LNCaP clone FGC (cell line): ENCODE data around the gene LRRC75B.

Experiments used
- DNase-seq: peaks from one replicate; pipeline ENCODE4 v3.0.0-alpha.2; 2011; ENCODE audit warnings: low read depth
- H3K4me3 ChIP-seq: 2 replicates; pipeline ENCODE4 v1.5.1; 2011; ENCODE audit warnings: mild to moderate bottlenecking, low read depth, low read length, control low read depth
- CTCF ChIP-seq: IDR thresholded peaks from 2 replicates; pipeline ENCODE4 v1.5.1; 2012; ENCODE audit warnings: mild to moderate bottlenecking; ENCODE audit not compliant: control insufficient read depth, insufficient read depth; ENCODE audit errors: extremely low read depth

Gene LRRC75B

DNA sequence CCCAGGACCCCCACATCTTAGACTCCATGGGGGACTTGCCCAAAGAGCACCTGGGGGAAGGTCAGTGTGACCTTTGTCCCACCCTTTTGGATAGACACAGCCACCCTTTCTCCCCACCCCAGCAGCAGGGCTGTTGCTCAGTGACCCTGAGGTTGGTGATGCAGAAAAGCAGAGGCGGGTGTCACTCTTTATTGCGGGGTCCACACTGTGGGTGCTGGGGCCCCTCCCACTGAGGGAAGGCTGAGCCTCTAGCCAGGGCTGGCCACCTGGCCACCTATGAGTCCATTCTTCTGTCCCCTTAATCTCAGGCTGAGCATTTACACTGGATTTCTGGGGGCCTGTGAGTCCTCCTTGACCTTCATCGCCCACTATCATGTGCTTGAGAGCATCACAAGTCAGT is 7.4 kb downstream of the LRRC75B start:
- no peak for DNase-seq

GRCh38 chr22:24584871-24585411 is 7.9 kb downstream of the LRRC75B start:
- no peak for DNase-seq
- no peak overlapping the region for H3K4me3 ChIP-seq
- no peak for TF ChIP-seq CTCF

More for the DNA sequence above, 7.4 kb downstream of the LRRC75B start:
- no peak for TF ChIP-seq CTCF
- H3K4me3 ChIP-seq = no peak overlapping the region

GRCh38 chr22:24584166-24584790 is 8.6 kb downstream of the LRRC75B start:
- no peak for TF ChIP-seq CTCF
- no peak overlapping the region for H3K4me3 ChIP-seq
- DNase-seq = no peak

DNA sequence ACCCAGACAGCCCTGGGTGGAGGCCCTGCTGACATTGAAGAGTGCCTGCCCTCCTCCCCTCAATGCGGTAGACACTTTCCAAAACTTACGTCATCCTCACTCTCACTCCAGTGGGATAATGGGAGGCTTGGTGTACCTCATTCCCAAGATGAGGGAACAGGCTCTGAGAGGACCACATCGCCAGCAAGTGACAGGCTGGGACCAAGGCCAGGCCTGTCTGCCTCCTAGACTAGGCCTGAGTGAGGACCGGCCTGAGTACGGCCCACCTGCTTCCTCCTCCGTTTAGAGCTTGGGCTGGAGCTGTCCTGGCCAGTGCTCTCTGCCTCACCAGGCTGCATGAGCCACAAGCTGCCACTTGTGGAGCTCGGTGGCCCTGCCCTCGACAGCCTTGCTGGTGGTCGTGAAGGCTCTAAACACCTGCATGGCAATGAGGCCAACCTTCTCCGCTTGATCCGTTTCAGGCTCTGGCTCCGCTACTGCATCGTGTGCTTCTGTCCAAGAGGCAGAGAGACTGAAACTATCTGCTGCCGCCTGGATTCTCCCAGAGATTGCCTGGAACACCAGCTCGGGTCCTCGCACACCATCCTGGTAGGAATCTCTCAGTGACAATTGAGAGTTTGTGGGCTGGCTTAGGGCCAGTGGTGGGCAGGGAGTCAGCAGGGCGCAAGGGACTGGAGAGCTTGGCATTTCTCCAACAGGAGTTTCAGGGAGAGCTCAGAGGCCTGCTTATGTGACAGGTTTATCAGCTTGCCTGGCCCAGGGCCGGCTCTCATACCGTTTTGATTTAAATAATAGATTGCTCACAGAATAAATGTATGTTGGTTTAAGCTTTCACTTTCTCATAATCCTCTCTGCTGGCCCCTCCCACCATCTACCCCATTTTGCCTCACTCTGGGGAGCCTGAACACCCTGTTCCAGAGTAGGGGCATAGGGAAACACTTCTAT is 9.4 kb downstream of the LRRC75B start:
- TF ChIP-seq CTCF = no peak
- H3K4me3 ChIP-seq = no peak overlapping the region
- DNase-seq = peak; percentile 26

- TF ChIP-seq CTCF = no peak
These were observed 10.6 kb downstream of the LRRC75B start for GRCh38 chr22:24582056-24582814.

GRCh38 chr22:24580276-24580675 is 12.6 kb downstream of the LRRC75B start:
- DNase-seq = no peak
- H3K4me3 ChIP-seq = no peak overlapping the region
- no peak for TF ChIP-seq CTCF

More at GRCh38 chr22:24582056-24582814, 10.6 kb downstream of the LRRC75B start:
- no peak for DNase-seq
- no peak overlapping the region for H3K4me3 ChIP-seq
